Panc1 (cell line): ENCODE measurements around the gene PIP4K2A. TPM values are rescaled to one million over a fixed set of nuclear protein-coding genes. Genes with fewer than 3 reads are reported as not detected.

ENCODE experiments used
- ATAC-seq: fragments of 200-7000 bp; cut with Tn5 transposase; 2 replicates; pipeline ENCODE4 v1.9.1; 2020; ENCODE audit warnings: mild to moderate bottlenecking, moderate library complexity
- BruUV-seq: library from RNA; stranded (reverse); fragments of 400-500 nt; replicated peaks from 2 replicates; lab custom pipeline; 2021; lab: Mats Ljungman, UMichigan
- CTCF ChIA-PET: fragments of 300-600 bp; sonication (Branson Sonifier 250); formaldehyde crosslinking; loops from one replicate; lab custom pipeline; 2022; ENCODE audit warnings: antibody characterized with exemption; lab: Charles Lee
- POLR2A ChIA-PET: fragments of 300-600 bp; sonication (Branson Sonifier 250); formaldehyde crosslinking; loops from one replicate; lab custom pipeline; 2022; ENCODE audit warnings: antibody characterized with exemption; lab: Charles Lee
- DNase-seq: peaks from one replicate; pipeline ENCODE4 v3.0.0-alpha.2; 2010; ENCODE audit warnings: low read depth, low spot score
- H3K27ac ChIP-seq: 2 replicates; pipeline ENCODE4 v1.5.1; 2011; ENCODE audit warnings: mild to moderate bottlenecking, low read length, inconsistent platforms
- H3K27me3 ChIP-seq: fragments of 200-500 bp; sonication (Bioruptor generic); 2 replicates; pipeline ENCODE4 v1.6.0; 2014; ENCODE audit warnings: low read length, inconsistent platforms; ENCODE audit not compliant: control insufficient read depth, insufficient read depth
- H3K36me3 ChIP-seq: fragments of 200-500 bp; sonication (Bioruptor generic); 2 replicates; pipeline ENCODE4 v1.5.1; 2014; ENCODE audit warnings: inconsistent platforms, mild to moderate bottlenecking, low read length, moderate library complexity; ENCODE audit not compliant: control insufficient read depth, insufficient read depth
- H3K4me1 ChIP-seq: 2 replicates; pipeline ENCODE4 v1.5.1; 2011; ENCODE audit warnings: inconsistent platforms, mild to moderate bottlenecking, low read length, moderate library complexity; ENCODE audit not compliant: control insufficient read depth, insufficient read depth
- H3K4me3 ChIP-seq, 2 experiments: 2 replicates each; pipeline ENCODE4 v1.5.1; 2011 to 2012; ENCODE audit warnings: low read depth in 2 of 2, low read length in 2 of 2, mild to moderate bottlenecking in 2 of 2, inconsistent platforms in 1 of 2, moderate library complexity in 1 of 2
- H3K9me3 ChIP-seq: fragments of 200-500 bp; sonication (Bioruptor generic); 2 replicates; pipeline ENCODE4 v1.5.1; 2014; ENCODE audit warnings: low read depth, mild to moderate bottlenecking, inconsistent platforms, low read length, moderate library complexity; ENCODE audit not compliant: control insufficient read depth, insufficient read depth
- POLR2AphosphoS5 ChIP-seq: IDR thresholded peaks from 2 replicates; pipeline ENCODE4 v1.6.1; 2012; ENCODE audit warnings: mild to moderate bottlenecking, low read depth, low read length, moderate library complexity
- SIN3A ChIP-seq: IDR thresholded peaks from 2 replicates; pipeline ENCODE4 v1.6.1; 2012; ENCODE audit warnings: low read depth, mild to moderate bottlenecking, low read length, moderate library complexity, borderline replicate concordance; ENCODE audit not compliant: insufficient read depth
- TCF7L2 ChIP-seq: IDR thresholded peaks from 2 replicates; pipeline ENCODE4 v1.6.1; 2011; ENCODE audit warnings: mild to moderate bottlenecking, low read depth, low read length, inconsistent platforms
- in situ Hi-C: cut with HindIII; loops from 2 replicates; pipeline ENCODE4 v1.10.0; 2016; ENCODE audit warnings: low sequenced_read_pairs, low pct_unique_long_range_greater_than_20kb
- intact Hi-C: fragments of 100-400 bp; cut with micrococcal nuclease; formaldehyde crosslinking; loops from one replicate; pipeline ENCODE4 v1.10.0; 2022; ENCODE audit not compliant: unreplicated experiment
- total RNA-seq: library from RNA; stranded (reverse); gene quantifications from one replicate; pipeline ENCODE4 v1.2.1, GENCODE V29; 2021; ENCODE audit not compliant: unreplicated experiment
- TF ChIP-seq, protein P1 (sequence below): fragments of 450-650 bp; IDR thresholded peaks from 2 replicates; pipeline ENCODE4 v1.5.1; 2017; ENCODE audit warnings: mild to moderate bottlenecking
- TF ChIP-seq, protein P2 (sequence below), 2 experiments: IDR thresholded peaks; 2 replicates each; pipeline ENCODE4 v1.6.1; 2011 to 2012; ENCODE audit warnings: low read depth in 2 of 2, control low read depth in 1 of 2, low read length in 1 of 2, mild to moderate bottlenecking in 1 of 2, moderate library complexity in 1 of 2; ENCODE audit not compliant: insufficient read depth in 1 of 2

Gene PIP4K2A
- total RNA-seq, 1 experiment from 2014 or later, result 25.2 TPM

DNA sequence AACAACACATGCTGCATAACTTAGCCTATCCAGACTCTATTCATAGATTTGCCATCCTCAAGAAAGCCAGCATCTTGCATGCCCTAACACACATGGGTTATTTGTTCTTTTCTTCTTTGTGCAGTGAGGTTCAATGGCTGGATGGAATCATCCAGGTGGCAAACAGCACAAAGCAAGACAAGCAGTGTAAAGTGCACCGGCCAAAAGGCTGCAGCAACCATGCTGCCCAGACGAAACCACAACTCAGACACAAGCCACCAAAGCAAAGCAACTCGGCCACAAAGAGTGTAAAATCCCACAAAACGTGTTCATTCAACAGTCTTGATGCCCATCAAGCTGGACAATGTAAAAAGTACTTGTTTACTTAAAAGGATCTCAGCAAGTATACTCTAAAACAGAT lies 76.9 kb downstream of the PIP4K2A start:
- TF ChIP-seq TCF7L2, result no peak
- TF ChIP-seq, protein P1, sequence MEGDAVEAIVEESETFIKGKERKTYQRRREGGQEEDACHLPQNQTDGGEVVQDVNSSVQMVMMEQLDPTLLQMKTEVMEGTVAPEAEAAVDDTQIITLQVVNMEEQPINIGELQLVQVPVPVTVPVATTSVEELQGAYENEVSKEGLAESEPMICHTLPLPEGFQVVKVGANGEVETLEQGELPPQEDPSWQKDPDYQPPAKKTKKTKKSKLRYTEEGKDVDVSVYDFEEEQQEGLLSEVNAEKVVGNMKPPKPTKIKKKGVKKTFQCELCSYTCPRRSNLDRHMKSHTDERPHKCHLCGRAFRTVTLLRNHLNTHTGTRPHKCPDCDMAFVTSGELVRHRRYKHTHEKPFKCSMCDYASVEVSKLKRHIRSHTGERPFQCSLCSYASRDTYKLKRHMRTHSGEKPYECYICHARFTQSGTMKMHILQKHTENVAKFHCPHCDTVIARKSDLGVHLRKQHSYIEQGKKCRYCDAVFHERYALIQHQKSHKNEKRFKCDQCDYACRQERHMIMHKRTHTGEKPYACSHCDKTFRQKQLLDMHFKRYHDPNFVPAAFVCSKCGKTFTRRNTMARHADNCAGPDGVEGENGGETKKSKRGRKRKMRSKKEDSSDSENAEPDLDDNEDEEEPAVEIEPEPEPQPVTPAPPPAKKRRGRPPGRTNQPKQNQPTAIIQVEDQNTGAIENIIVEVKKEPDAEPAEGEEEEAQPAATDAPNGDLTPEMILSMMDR, result no peak
- TF ChIP-seq POLR2AphosphoS5, result no peak
- TF ChIP-seq SIN3A, result no peak
- TF ChIP-seq, protein P2, sequence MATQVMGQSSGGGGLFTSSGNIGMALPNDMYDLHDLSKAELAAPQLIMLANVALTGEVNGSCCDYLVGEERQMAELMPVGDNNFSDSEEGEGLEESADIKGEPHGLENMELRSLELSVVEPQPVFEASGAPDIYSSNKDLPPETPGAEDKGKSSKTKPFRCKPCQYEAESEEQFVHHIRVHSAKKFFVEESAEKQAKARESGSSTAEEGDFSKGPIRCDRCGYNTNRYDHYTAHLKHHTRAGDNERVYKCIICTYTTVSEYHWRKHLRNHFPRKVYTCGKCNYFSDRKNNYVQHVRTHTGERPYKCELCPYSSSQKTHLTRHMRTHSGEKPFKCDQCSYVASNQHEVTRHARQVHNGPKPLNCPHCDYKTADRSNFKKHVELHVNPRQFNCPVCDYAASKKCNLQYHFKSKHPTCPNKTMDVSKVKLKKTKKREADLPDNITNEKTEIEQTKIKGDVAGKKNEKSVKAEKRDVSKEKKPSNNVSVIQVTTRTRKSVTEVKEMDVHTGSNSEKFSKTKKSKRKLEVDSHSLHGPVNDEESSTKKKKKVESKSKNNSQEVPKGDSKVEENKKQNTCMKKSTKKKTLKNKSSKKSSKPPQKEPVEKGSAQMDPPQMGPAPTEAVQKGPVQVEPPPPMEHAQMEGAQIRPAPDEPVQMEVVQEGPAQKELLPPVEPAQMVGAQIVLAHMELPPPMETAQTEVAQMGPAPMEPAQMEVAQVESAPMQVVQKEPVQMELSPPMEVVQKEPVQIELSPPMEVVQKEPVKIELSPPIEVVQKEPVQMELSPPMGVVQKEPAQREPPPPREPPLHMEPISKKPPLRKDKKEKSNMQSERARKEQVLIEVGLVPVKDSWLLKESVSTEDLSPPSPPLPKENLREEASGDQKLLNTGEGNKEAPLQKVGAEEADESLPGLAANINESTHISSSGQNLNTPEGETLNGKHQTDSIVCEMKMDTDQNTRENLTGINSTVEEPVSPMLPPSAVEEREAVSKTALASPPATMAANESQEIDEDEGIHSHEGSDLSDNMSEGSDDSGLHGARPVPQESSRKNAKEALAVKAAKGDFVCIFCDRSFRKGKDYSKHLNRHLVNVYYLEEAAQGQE (IDR thresholded peaks at IDR 0.05; ENCODE audit: insufficient read depth in 1 of 2, low read depth in 2 of 2, low read length in 1 of 2), result no peak
- ChIA-PET POLR2A (no interaction called here), CTCF (no interaction called here)
- Histone ChIP-seq H3K4me3 (no peak overlapping the region), H3K9me3 (no peaks in the 10 kb centered on the region), H3K27me3 (no peaks in the 10 kb centered on the region), H3K36me3 (no peaks in the 10 kb centered on the region), H3K27ac (no peak overlapping the region), H3K4me1 (no peaks in the 10 kb centered on the region)
- no TSS peak for BruUV-seq
- no peak for DNase-seq
- ATAC-seq, result no peak
- in situ Hi-C loops, result no loop called here
- intact Hi-C loops, result no loop called here

DNA sequence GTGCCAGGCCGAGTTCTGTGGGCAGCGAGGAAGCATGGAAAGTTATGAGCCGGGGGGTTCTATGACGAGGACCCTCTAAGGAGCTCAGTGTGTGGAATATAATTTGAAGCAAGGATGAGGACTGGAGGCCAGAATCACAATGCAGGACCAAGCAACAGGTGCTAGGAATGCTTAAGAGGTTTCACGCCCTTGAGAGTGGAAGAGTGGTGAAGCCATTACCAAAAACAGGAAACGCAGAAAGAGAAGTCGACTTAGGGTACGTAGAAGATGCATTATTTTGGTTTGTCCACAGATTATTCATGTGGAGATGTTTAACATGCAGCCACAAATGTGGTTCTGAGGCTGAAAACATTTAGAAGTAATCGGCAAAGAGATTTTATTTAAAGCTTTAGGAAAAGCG lies 78.7 kb downstream of the PIP4K2A start:
- BruUV-seq, result no TSS peak
- ChIA-PET CTCF (no interaction called here), POLR2A (no interaction called here)

More for the DNA sequence above, 78.7 kb downstream of the PIP4K2A start:
- TF ChIP-seq, protein P1, result no peak
- TF ChIP-seq SIN3A, result no peak
- TF ChIP-seq, protein P2 (IDR thresholded peaks at IDR 0.05; ENCODE audit: insufficient read depth in 1 of 2, low read depth in 2 of 2, low read length in 1 of 2), result no peak
- TF ChIP-seq TCF7L2, result no peak
- TF ChIP-seq POLR2AphosphoS5, result no peak
- no peak overlapping the region for H3K4me3 ChIP-seq
- no peak overlapping the region for H3K27ac ChIP-seq
- in situ Hi-C loops (no loop called here), intact Hi-C loops (no loop called here)
- DNase-seq, result no peak
- H3K27me3 ChIP-seq, result no peaks in the 10 kb centered on the region
- no peaks in the 10 kb centered on the region for H3K9me3 ChIP-seq
- H3K4me1 ChIP-seq, result peaks cover 1% of the 10 kb centered on the region; the same call in 1 of the 2 replicates
- H3K36me3 ChIP-seq, result no peaks in the 10 kb centered on the region
- no peak for ATAC-seq
